Skeletal muscle cell (primary cell): ENCODE results near the gene MTHFD2L.
"Not testable (repeated sequence)": the region's sequence is repeated elsewhere in the genome, so short reads cannot be mapped to it uniquely, and the experiment has no call there.

ENCODE experiments used
- DNase-seq: peaks from one replicate; pipeline ENCODE4 v3.0.0-alpha.2; 2010; ENCODE audit warnings: low read depth
- H3K4me3 ChIP-seq: 2 replicates; pipeline ENCODE4 v1.5.1; 2011; ENCODE audit warnings: low read depth, mild to moderate bottlenecking, control low read depth, low read length, moderate library complexity

The MTHFD2L gene

DNA sequence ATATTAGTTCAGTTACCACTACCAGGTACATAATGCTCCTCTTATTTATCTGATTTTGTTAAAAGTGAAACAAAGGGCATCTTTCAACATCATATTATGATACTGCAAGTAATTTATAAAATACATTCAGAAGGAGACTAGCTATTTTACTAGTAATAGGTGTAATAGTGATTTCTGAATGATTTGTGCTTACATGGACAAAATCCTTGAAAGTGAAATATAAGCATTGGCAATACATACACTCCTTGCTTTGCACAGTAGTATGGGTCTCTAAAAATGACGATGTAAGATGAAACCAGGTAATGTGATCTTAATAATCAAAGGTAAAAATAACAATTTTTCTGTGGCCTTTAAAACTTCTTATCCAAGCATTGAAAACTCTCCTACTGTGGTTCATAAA lies 17.5 kb downstream of the MTHFD2L start:
- no peak for DNase-seq
- no peak overlapping the region for H3K4me3 ChIP-seq

DNA sequence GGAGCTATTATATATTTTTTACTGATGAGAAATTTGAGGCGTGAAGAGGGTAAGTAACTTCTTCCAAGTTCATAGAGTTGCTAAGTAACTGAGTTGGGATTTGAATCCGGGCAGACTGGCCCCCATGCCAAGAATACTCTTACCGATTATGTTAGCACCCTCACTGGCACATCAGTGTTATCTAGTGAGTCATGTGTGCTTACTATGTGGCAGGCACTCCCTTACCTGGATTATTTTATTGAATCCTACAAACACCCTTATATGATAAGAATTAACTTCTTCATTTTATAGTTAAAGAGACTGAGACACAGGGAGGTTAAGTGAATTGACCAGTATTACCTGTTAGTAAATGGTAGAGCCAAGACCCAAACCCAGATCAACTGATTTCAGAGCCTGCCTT lies 20.9 kb downstream of the MTHFD2L start:
- H3K4me3 ChIP-seq, result no peak overlapping the region
- no peak for DNase-seq

DNA sequence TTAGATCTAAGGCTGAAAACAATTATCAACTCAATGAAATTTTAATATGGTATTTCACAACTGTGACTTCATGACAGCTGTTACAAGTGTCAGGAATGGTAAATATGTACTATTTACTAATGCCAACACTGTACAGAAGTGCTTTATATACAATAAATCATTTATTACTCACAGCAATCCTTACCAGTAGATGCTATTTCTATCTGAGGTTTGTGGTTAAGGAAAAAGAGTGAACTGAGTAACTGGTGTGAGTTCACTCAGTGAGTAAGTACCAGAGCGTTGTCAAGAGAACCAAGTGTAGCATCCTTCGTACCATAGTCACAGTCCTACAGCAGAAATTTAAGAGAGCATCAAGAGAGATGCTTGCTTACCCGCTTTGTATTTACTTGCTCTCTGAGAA lies 23.3 kb downstream of the MTHFD2L start:
- DNase-seq, result peak; percentile 22

DNA sequence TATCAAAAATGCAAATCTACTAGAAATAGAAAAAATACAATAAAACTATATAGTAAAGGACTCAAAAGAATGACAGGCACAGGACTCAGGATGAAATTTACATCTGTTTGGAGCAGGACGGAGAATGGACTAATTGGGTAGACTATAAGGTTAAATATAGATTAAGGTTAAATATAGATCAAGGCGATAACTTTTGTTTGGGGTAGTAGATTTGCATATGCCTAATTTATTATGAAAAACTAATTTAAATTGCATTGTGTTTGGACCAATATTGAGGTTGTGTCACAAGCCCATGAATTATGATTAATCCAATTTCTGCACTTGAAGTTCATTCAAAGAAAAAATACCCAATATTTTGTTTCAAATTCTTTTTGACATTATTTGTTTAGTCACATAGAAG lies 31.0 kb downstream of the MTHFD2L start:
- no peak overlapping the region for H3K4me3 ChIP-seq
- no peak for DNase-seq

More for the DNA sequence above, 23.3 kb downstream of the MTHFD2L start:
- H3K4me3 ChIP-seq, result no peak overlapping the region

DNA sequence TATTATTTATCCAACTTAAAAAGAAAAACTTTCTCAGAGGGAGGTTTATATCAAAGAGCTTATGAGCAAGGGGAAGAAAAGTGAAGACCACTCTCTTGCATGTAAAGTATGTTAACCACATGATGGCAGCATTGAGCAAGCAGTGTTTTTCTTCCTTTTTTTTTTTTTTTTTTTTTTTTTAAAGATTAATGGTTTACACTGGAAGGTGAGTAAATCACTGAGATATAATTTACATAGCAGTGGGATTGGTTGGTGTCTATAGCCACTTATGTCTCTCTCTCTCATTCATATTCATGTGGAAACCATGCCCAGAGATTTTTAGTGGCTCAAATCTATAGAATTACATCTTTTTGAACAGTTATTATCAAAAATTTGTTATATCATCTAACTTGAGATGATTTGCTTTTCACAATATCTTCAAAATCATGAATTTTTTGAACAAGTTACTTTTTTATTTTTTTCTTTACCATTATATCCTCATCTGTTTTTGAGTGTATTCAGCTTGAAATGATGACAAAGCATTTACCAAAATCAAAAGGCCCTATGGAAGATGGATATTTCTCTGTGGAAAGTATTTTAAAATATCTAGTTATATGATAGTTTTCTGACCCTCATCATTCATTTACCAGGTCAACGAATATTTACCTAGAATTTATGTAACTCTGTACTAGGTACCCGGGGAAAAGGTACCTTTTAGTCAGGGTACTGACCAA lies 31.6 kb downstream of the MTHFD2L start:
- no peak for DNase-seq
- no peak overlapping the region for H3K4me3 ChIP-seq

DNA sequence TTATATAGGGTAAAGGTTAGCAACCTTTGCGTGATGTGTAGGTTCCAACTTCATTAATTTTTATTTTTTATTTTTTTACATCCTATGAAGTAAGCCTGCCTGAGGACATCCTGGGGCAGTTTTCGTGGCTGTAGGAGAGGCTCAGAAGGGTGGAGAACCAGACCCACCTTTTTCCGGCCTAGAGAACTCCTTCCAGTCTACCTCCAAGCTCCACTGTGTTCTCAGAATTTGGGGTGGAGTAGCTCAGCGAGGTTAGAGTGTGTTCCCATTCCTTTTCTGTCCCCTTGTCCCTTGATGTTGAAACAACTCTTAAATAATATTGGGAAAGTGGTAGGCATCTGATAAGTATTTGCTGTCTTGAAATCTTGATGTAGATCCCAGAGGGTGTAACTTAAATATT lies 32.4 kb downstream of the MTHFD2L start:
- DNase-seq, result no peak
- H3K4me3 ChIP-seq, result no peak overlapping the region

DNA sequence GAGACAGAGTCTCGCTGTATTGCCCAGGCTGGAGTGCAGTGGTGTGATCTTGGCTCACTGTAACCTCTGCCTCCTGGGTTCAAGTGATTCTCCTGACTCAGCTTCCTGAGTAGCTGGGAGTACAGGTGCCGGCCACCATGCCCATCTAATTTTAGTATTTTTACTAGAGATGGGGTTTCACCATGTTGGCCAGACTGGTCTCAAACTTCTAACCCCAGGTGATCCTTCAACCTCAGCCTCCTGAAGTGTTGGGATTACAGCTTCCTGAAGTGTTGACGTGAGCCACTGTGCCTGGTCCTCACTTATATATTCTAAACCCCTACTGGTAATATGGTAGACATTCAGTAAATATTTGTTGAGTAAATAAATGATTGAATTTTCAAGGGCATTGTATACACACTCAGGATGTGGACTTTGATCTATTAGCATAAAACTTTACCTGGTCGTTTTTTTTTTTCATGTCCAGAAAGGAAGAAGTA lies 33.0 kb downstream of the MTHFD2L start:
- no peak for DNase-seq
- H3K4me3 ChIP-seq, result no peak overlapping the region

DNA sequence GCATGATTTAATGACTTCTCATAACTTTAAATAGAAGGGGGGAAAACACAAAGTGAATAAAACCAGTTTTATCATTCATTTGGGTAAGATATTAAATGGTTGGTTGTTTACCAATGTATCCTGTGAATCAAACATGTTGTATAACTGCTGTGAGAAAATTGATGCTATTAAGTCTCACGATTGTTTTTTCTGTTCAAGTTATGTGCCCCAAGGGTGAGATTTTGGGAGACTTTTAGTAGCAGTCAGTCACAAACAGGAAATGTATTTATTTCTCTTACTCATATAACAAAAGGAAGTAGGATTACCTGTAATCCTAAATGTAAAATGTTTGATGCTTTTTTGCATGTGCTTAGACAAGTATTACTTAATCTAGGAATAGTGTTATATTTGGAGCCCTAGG lies 39.2 kb downstream of the MTHFD2L start:
- no peak overlapping the region for H3K4me3 ChIP-seq
- DNase-seq, result no peak

DNA sequence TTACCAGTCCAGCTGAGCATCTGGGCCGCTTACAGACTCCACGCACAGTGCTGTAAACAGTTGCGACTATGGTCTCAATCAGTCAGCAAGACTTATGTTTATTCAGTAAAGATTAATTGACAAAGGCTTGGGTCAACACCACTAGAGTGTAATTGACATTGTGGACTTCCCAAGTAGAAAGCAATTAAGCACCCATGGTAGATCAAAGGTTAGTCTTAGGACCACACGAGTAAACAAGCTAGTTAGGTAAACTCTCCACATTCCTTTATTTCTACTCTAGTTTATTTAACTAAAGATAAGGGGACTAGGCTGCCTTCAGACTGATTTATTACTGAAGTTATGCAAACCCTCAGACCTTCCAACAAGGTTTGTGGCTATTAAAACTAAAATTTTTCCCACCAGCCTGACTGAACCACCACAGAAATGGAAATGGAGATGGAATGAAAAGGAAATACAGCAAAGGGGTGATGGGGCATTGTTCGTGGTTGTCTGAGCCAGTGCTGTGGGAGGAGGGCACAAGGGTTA lies 44.2 kb downstream of the MTHFD2L start:
- no peak overlapping the region for H3K4me3 ChIP-seq
- no peak for DNase-seq

DNA sequence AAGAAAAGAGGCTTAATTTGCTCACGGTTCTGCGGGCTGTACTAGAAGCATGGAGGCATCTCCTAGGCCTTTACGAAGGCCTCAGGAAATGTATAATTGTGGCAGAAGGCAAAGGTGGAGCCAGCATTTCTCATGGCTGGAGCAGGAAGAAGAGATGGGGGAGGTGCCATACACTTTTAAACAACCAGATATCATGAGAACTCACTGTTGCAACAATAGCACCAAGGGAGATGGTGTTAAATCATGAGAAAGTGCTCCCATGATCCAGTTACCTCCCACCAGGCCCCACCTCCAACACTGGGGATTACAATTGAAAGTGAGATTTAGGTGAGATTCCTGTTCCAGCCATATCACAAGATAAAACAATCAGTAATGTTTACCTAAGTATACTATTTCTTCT lies 45.5 kb downstream of the MTHFD2L start:
- DNase-seq, result no peak
- no peak overlapping the region for H3K4me3 ChIP-seq

DNA sequence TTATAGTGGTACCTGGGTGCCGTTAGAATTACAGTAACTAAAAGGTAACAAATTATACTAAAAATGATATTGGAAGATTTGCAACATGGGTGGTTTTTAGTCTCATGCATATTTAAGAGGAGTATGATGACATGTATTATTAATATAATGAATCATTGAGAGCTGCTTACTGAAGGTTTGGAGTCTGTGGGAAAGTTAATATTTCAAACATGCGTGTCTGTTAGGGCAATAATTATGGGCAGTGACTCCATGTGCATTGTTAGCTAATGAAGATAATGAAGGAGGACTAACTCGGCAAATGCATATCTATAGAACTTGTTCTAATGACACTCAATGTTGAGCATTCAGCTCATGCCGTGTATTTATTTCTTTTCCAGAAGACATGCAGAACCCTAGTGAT lies 47.1 kb downstream of the MTHFD2L start:
- H3K4me3 ChIP-seq, result no peak overlapping the region
- DNase-seq, result no peak

DNA sequence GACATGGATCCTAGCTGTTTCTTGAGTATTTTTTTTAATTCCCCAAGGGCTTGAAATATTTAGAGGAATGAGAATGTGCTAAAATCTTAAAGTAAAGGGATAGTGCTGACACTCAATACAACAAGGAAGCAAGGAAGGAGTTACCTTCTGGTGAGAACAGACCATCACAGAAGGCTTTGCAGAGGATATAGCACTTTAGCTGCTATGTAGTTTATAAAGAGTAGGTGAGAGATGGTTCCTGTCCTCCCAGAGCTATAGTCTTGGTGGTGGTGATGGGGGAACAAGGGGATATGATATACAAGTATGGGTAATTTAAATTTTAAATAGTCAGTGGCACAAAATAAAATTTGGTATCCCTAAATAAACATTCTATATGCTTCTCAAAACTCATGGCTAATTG lies 47.6 kb downstream of the MTHFD2L start:
- DNase-seq, result no peak
- no peak overlapping the region for H3K4me3 ChIP-seq

DNA sequence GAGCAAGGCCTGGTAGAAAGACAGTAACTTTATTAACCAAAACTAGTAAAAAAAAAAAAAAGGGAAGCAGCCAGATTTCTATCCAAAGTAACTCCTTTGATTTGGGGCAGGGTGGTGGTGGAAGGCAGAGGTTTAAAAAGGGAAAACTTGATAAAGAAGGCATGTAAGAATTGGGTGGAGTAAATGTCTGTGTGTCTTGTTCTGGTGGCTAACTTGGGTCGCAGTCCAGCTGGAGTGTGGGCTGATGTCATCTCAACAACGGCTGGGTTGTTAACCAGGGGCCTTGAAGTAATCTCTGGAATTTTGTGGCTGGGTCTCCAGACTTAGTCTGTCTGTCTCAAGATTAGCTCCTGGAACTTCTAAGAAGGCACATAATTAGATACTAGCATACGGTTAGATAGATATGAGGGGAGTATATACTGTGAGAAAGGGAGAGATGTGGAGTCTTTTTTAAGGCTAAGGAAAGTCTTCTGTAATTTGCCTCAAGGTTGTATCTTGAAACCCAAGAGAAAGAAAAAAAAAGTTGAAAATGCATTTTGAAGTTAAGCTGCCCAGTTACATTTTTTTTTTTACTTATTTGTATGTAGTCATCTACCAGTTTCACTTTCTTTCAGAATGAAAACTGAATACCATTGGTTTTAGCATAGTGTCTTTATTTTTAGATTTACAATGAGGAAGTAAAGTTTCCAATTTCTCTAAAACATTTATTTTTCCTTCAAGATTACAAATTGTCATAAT lies 48.3 kb downstream of the MTHFD2L start:
- no peak overlapping the region for H3K4me3 ChIP-seq
- DNase-seq, result peak; percentile 16

DNA sequence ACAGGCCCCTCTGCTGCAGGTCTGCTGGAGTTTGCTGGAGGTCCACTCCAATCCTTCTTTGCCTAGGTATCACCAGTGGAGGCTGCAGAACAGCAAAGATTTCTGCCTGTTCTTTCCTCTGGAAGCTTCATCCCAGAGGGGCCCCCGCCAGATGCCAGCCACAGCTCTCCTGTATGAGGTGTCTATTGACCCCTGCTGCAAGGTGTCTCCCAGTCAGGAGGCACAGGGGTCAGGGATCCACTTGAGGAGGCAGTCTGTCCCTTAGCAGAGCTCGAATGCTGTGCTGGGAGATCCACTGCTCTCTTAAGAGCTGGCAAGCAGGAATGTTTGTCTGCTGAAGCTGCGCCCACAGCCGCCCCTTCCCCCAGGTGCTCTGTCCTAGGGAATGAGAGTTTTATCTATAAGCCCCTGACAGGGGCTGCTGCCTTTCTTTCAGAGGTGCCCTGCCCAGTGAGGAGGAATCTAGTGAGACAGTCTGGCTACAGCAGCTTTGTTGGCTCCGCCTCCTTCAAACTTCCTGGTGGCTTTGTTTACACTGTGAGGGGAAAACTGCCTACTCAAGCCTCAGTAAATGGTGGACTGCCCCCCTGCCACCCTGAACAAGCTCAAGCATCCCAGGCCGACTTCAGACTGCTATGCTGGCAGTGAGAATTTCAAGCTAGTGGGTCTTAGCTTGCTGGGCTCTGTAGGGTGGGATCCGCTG lies 56.7 kb downstream of the MTHFD2L start:
- not testable (repeated sequence) for H3K4me3 ChIP-seq, DNase-seq

DNA sequence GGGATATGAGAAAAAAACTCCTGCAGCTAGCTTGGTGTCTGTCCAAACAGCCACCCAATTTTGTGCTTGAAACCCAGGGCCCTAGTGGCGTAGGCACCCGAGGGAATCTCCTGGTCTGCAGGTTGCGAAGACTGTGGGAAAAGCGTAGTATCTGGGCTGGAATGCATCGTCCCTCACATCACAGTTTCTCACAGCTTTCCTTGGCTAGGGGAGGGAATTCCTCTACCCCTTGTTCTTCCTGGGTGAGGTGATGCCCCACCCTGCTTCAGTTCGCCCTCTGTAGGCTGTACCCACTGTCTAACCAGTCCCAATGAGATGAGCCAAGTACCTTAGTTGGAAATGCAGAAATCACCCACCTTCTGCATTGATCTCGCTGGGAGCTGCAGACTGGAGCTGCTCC lies 57.3 kb downstream of the MTHFD2L start:
- not testable (repeated sequence) for H3K4me3 ChIP-seq, DNase-seq

DNA sequence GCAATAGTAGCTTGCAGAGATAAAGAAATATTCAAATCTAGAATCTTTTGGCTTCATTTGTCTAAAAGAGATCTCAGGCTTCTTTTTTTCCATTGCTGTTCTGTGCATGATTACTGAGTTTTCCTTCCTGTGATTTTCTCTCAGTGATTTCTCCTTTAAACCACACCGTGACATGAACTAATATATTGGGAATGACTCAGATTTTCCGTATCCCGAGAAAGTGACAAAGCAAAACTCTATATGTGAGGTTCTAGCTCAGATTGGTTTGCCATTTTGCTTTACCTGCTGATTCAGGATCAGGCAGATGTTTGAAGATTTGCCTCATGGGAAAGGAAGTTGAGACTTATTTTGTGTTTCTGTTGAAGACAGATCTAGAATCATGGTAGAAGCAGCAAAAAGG lies 59.4 kb downstream of the MTHFD2L start:
- no peak for DNase-seq
- H3K4me3 ChIP-seq, result no peak overlapping the region

DNA sequence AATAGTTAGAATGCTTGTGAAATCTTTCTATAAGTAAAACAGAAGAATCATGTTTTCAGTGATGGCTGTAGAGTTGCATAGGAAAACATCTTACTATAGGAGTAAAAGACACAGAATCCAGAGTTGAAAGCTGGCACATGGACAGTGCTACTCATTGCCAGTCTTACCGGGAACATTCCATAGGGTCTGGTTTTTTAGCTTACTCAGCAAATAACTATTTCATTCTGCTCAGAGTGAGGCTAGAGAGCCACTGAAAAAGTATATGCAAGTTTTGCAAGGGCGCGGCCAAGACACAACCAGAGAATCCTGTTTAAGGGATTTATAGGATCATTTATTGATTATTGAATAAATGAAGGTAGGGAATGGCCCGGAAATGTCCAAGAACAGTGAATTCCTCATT lies 60.3 kb downstream of the MTHFD2L start:
- no peak for DNase-seq
- no peak overlapping the region for H3K4me3 ChIP-seq

DNA sequence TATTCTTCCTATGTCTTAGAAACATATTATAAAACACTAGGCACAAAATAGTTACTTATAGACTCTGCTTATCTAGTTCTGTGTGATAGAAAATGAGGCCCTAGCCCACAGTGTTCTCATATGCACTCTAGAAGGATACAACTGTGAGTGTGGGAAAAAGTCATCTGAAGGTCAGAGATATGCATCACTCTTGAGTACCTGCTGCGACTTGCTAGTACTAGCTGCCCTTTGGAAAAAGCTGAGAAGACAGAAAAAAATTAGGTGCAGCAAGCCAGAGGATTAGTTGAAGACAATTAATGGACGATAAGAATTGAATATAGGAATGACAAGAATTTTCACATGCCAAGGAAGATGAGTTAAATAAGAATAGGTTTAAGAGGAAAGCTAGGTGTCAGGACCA lies 61.3 kb downstream of the MTHFD2L start:
- H3K4me3 ChIP-seq, result no peak overlapping the region
- no peak for DNase-seq

DNA sequence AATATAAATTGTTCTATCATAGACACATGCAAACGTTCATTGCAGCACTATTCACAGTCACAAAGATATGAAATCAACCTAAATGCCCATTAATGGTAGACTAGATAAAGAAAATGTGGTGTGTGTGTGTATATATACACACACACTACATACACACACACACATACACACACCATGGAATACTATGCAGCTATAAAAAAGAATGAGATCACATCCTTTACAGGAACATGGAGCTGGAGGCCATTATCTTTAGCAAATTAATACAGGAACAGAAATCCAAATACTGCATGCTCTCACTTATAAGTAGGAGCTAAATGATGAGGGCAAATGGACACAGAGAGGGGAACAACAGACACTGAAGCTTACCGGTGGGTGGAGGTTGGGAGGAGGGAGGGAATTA lies 65.2 kb downstream of the MTHFD2L start:
- no peak overlapping the region for H3K4me3 ChIP-seq
- no peak for DNase-seq

DNA sequence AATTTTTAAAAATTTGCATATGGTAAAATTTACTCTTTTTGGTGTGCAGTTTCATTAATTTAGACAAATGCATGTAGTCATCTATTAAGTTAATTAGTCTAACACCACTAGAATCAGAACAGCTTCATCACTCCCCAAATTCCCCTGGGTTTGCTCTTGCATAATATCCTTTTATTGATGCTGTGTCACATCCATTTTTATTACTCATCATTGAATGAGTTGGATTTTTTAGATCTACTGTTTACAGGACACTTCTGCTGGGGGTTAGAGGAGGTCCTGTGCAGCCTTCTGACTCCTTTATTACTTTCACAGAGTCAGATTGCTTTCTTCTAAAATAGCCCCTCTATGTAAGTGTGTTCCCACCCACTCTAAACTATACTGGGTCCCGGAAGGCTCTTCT lies 65.9 kb downstream of the MTHFD2L start:
- H3K4me3 ChIP-seq, result no peak overlapping the region
- peak; percentile 66 for DNase-seq
